Breast epithelium (tissue), 3 donors: ENCODE measurements around the gene GNGT1.

Source experiments
- CTCF ChIP-seq, 3 donors: fragments of 450-650 bp; IDR thresholded peaks; one replicate each; pipeline ENCODE4 v1.5.1; 2016 to 2017; ENCODE audit warnings: antibody characterized with exemption in 3 of 3, mild to moderate bottlenecking in 3 of 3, moderate library complexity in 3 of 3
- POLR2A ChIP-seq: fragments of 450-650 bp; IDR thresholded peaks from one replicate; pipeline ENCODE4 v1.6.1; 2016; ENCODE audit warnings: antibody characterized with exemption, mild to moderate bottlenecking, moderate library complexity
- POLR2AphosphoS5 ChIP-seq, 3 donors: sonication (generic); formaldehyde crosslinking; IDR thresholded peaks; one replicate each; pipeline ENCODE4 v1.6.1; 2017; ENCODE audit warnings: antibody characterized with exemption in 3 of 3

- TF ChIP-seq CTCF (IDR thresholded peaks at IDR 0.05) (no peak), POLR2A (no peak), POLR2AphosphoS5 (IDR thresholded peaks at IDR 0.05) (no peak)
Observed at GRCh38 chr7:93862651-93863050, 43.7 kb upstream of the GNGT1 start.
